ENCODE measurements around the gene PEDS1. TPM values are rescaled to one million over a fixed set of nuclear protein-coding genes. Genes with fewer than 3 reads are reported as not detected.

PEDS1 gene
- total and polyA plus RNA-seq, 2 of the 13 experiments (the other 11 are each of a cell fraction or from before 2014, with no cell fraction given), result 30.5 to 93.9 TPM

- peak; percentile 95 for TF ChIP-seq MAZ (IDR thresholded peaks at IDR 0.05; ENCODE audit: borderline replicate concordance, low read depth, low read length)
- TF ChIP-seq MAZ (CRISPR knock-in tag; IDR thresholded peaks at IDR 0.05; ENCODE audit: low read depth), result peak; percentile 100
- TF ChIP-seq SATB2 (CRISPR knock-in tag; IDR thresholded peaks at IDR 0.05), result no peak
- peak; percentile 76; the same call in 1 of the 2 replicates for TF ChIP-seq RARG (CRISPR knock-in tag; IDR thresholded peaks at IDR 0.05; ENCODE audit: low read depth)
- TF ChIP-seq ZNF543 (CRISPR knock-in tag; IDR thresholded peaks at IDR 0.05), result peak; percentile 96
- peak; percentile 68; the same call in 1 of the 2 replicates for TF ChIP-seq SOX13 (IDR thresholded peaks at IDR 0.05)
- TF ChIP-seq SOX13 (CRISPR knock-in tag; conservative IDR thresholded peaks at IDR 0.05 in 1 of 2, IDR thresholded peaks at IDR 0.05 in 1 of 2), result peak in 1 of 2 experiments; percentile 91; a peak in 2 of 4 replicates
- peak; percentile 26 for TF ChIP-seq CBX1 (IDR thresholded peaks at IDR 0.05; ENCODE audit: low read depth)
- peak; percentile 34 for TF ChIP-seq KMT2B (CRISPR knock-in tag; IDR thresholded peaks at IDR 0.05)
- 0 out of 2 replicates have a peak, but pooled peaks have one; percentile 22 for TF ChIP-seq ZKSCAN1 (IDR thresholded peaks at IDR 0.05; ENCODE audit: low read length)
- TF ChIP-seq JUND (CRISPR knock-in tag; IDR thresholded peaks at IDR 0.05), result peak; percentile 88
- TF ChIP-seq ZSCAN21 (CRISPR knock-in tag; IDR thresholded peaks at IDR 0.05; ENCODE audit: borderline replicate concordance), result peak; percentile 84
- peak; percentile 97 for TF ChIP-seq KDM6A (CRISPR knock-in tag; IDR thresholded peaks at IDR 0.05; ENCODE audit: low read depth)
- TF ChIP-seq SAP130 (CRISPR knock-in tag; IDR thresholded peaks at IDR 0.05; ENCODE audit: low read depth), result peak; percentile 94
- peak; percentile 73; the same call in 1 of the 2 replicates for TF ChIP-seq ZNF770 (CRISPR knock-in tag; IDR thresholded peaks at IDR 0.05)
- no peak; the same call in none of the 2 replicates for TF ChIP-seq ZNF335 (CRISPR knock-in tag; IDR thresholded peaks at IDR 0.05)
- peak; percentile 90; the same call in 1 of the 2 replicates for TF ChIP-seq ZNF724P (CRISPR knock-in tag; IDR thresholded peaks at IDR 0.05; ENCODE audit: borderline replicate concordance)
- peak; percentile 97 for TF ChIP-seq RXRB (CRISPR knock-in tag; IDR thresholded peaks at IDR 0.05; ENCODE audit: borderline replicate concordance)
- TF ChIP-seq ELF4 (CRISPR knock-in tag; IDR thresholded peaks at IDR 0.05; ENCODE audit: borderline replicate concordance), result no peak
- TF ChIP-seq ZMAT5 (CRISPR knock-in tag; IDR thresholded peaks at IDR 0.05; ENCODE audit: borderline replicate concordance, low read depth), result no peak
- peak; percentile 84 for TF ChIP-seq ZBTB33 (CRISPR knock-in tag; IDR thresholded peaks at IDR 0.05)
- 0 out of 2 replicates have a peak, but pooled peaks have one; percentile 3 for TF ChIP-seq LCORL (IDR thresholded peaks at IDR 0.05)
- TF ChIP-seq LCORL (CRISPR knock-in tag; IDR thresholded peaks at IDR 0.05), result peak; percentile 99
- no peak; the same call in 1 of the 2 replicates for TF ChIP-seq NFIC (IDR thresholded peaks at IDR 0.05; ENCODE audit: low read length)
- TF ChIP-seq PRMT3 (CRISPR knock-in tag; IDR thresholded peaks at IDR 0.05; ENCODE audit: borderline replicate concordance, low read depth), result 0 out of 2 replicates have a peak, but pooled peaks have one; percentile 32
- TF ChIP-seq ZNF296 (CRISPR knock-in tag; conservative IDR thresholded peaks at IDR 0.05), result peak; percentile 97
- TF ChIP-seq RARA (CRISPR knock-in tag; IDR thresholded peaks at IDR 0.05), result peak; percentile 96
Measured at GRCh38 chr20:50188879-50189680, 35.6 kb upstream of the PEDS1 start (continued).

Measured in HepG2 (cell line).